HG03571 (cell line): ENCODE results near the gene ZNRD2.

ENCODE experiments used
- ATAC-seq: cut with Tn5 transposase; IDR thresholded peaks from one replicate; pipeline ENCODE4 v1.9.1; 2021; ENCODE audit not compliant: unreplicated experiment

Gene ZNRD2

GRCh38 chr11:65537620-65538231 is 32.6 kb upstream of the ZNRD2 start:
- ATAC-seq: no peak

- ATAC-seq: no peak
Observed at GRCh38 chr11:65538232-65538914, 31.9 kb upstream of the ZNRD2 start.

GRCh38 chr11:65538915-65539743 is 31.1 kb upstream of the ZNRD2 start:
- ATAC-seq: no peak

- peak; percentile 44 for ATAC-seq
Observed at GRCh38 chr11:65539744-65540289, 30.5 kb upstream of the ZNRD2 start.

GRCh38 chr11:65540290-65541092 is 29.8 kb upstream of the ZNRD2 start:
- peak; percentile 51 for ATAC-seq

- ATAC-seq: no peak
Observed at GRCh38 chr11:65541093-65541982, 28.9 kb upstream of the ZNRD2 start.

GRCh38 chr11:65542738-65543390 is 27.4 kb upstream of the ZNRD2 start:
- ATAC-seq: no peak

GRCh38 chr11:65545853-65546216 is 24.4 kb upstream of the ZNRD2 start:
- ATAC-seq: no peak

- peak; percentile 53 for ATAC-seq
Observed at GRCh38 chr11:65546217-65546958, 23.9 kb upstream of the ZNRD2 start.

GRCh38 chr11:65547446-65548125 is 22.7 kb upstream of the ZNRD2 start:
- no peak for ATAC-seq

- no peak for ATAC-seq
Observed at GRCh38 chr11:65548395-65548794, 21.9 kb upstream of the ZNRD2 start.

GRCh38 chr11:65549096-65549495 is 21.2 kb upstream of the ZNRD2 start:
- no peak for ATAC-seq

- no peak for ATAC-seq
Observed at GRCh38 chr11:65551572-65552387, 18.5 kb upstream of the ZNRD2 start.

GRCh38 chr11:65552388-65552951 is 17.8 kb upstream of the ZNRD2 start:
- ATAC-seq: no peak

- no peak for ATAC-seq
Observed at GRCh38 chr11:65553301-65554001, 16.8 kb upstream of the ZNRD2 start.

- ATAC-seq: no peak
Observed at GRCh38 chr11:65554057-65554818, 16.0 kb upstream of the ZNRD2 start.
